ENCODE results near the gene PISD. TPM values are rescaled to one million over a fixed set of nuclear protein-coding genes. Genes with fewer than 3 reads are reported as not detected.

The PISD gene
- total and polyA plus RNA-seq, 9 of the 15 experiments (the other 6 are each of a cell fraction or from before 2014, with no cell fraction given): 24.5 to 65.9 (median 36.6) TPM

GRCh38 chr22:31613904-31614296 lies 48.1 kb downstream of the PISD start (continued):
- TF ChIP-seq CBX5 (IDR thresholded peaks at IDR 0.05; ENCODE audit: borderline replicate concordance, low read depth) (no peak), ATF6 (CRISPR knock-in tag; IDR thresholded peaks at IDR 0.05) (no peak), ILF3 (IDR thresholded peaks at IDR 0.05; ENCODE audit: borderline replicate concordance) (no peak)

- in situ Hi-C loops (cut with MboI): no loop called here
- BruUV-seq (replicated peaks): no TSS peak
- intact Hi-C loops (cut with micrococcal nuclease): no loop called here
- no peak for DNase-seq (ENCODE audit: extremely low read depth in 1 of 4, low spot score in 3 of 4)
- no peak overlapping the region for H2AFZ ChIP-seq (ENCODE audit: low read depth, low read length)
- CTCF ChIA-PET (ENCODE audit: low intra/inter-chr PET ratio): no interaction called here
- no peaks in the 10 kb centered on the region for H3K27me3 ChIP-seq (ENCODE audit: control insufficient read depth in 2 of 2, insufficient read depth in 2 of 2, low read length in 2 of 2)
- no peak overlapping the region for H3K4me3 ChIP-seq
- H3K9ac ChIP-seq (ENCODE audit: insufficient read depth in 1 of 2, low read depth in 2 of 2, low read length in 2 of 2): peak overlapping the region in 1 of 2 experiments; percentile 26; a peak in 1 of 4 replicates
- no peak for ATAC-seq
- 86% methylated on average over 9 of the region's 23 CpGs for WGBS (ENCODE audit: insufficient coverage, low coverage, missing lambda C conversion rate)
- no peak for FAIRE-seq
- H3K9me3 ChIP-seq (replicated peaks; ENCODE audit: control insufficient read depth, insufficient read depth, low read depth, low read length): no peaks in the 10 kb centered on the region
- H3K4me2 ChIP-seq (ENCODE audit: insufficient read depth, low read length): no peak overlapping the region
- peaks cover 14% of the 10 kb centered on the region; the same call in 1 of the 3 replicates for H3K36me3 ChIP-seq (ENCODE audit: control insufficient read depth, insufficient read depth, low read length)
- no peaks in the 10 kb centered on the region for H3K9me1 ChIP-seq (ENCODE audit: control insufficient read depth, insufficient read depth, low read length)
- POLR2A ChIA-PET: interaction anchor here (1.0 to 4.2 kb wide), 5 partner anchors 9 to 40 kb away, joined by 3 to 14 read pairs (median 3); no protein-coding TSS in a partner anchor
- no peaks in the 10 kb centered on the region for H3K79me2 ChIP-seq (ENCODE audit: control insufficient read depth, insufficient read depth, low read length)
- H3K27ac ChIP-seq (ENCODE audit: extremely low read depth, low read depth, low read length): no peak overlapping the region
- H3K4me1 ChIP-seq (replicated peaks in 1 of 2; ENCODE audit: control insufficient read depth in 2 of 2, insufficient read depth in 2 of 2, low read length in 2 of 2): peaks cover 0 to 42% of the 10 kb centered on the region in 2 experiments; a peak in 3 of 5 replicates
- H4K20me1 ChIP-seq (replicated peaks; ENCODE audit: control insufficient read depth, insufficient read depth, low read length): no peaks in the 10 kb centered on the region
- TF ChIP-seq THRB (CRISPR knock-in tag; conservative IDR thresholded peaks at IDR 0.05): no peak
- TF ChIP-seq, protein P1, sequence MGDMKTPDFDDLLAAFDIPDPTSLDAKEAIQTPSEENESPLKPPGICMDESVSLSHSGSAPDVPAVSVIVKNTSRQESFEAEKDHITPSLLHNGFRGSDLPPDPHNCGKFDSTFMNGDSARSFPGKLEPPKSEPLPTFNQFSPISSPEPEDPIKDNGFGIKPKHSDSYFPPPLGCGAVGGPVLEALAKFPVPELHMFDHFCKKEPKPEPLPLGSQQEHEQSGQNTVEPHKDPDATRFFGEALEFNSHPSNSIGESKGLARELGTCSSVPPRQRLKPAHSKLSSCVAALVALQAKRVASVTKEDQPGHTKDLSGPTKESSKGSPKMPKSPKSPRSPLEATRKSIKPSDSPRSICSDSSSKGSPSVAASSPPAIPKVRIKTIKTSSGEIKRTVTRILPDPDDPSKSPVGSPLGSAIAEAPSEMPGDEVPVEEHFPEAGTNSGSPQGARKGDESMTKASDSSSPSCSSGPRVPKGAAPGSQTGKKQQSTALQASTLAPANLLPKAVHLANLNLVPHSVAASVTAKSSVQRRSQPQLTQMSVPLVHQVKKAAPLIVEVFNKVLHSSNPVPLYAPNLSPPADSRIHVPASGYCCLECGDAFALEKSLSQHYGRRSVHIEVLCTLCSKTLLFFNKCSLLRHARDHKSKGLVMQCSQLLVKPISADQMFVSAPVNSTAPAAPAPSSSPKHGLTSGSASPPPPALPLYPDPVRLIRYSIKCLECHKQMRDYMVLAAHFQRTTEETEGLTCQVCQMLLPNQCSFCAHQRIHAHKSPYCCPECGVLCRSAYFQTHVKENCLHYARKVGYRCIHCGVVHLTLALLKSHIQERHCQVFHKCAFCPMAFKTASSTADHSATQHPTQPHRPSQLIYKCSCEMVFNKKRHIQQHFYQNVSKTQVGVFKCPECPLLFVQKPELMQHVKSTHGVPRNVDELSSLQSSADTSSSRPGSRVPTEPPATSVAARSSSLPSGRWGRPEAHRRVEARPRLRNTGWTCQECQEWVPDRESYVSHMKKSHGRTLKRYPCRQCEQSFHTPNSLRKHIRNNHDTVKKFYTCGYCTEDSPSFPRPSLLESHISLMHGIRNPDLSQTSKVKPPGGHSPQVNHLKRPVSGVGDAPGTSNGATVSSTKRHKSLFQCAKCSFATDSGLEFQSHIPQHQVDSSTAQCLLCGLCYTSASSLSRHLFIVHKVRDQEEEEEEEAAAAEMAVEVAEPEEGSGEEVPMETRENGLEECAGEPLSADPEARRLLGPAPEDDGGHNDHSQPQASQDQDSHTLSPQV (IDR thresholded peaks at IDR 0.05): no peak
- TF ChIP-seq TCF7 (IDR thresholded peaks at IDR 0.05; ENCODE audit: borderline replicate concordance): no peak
- TF ChIP-seq BRD9 (IDR thresholded peaks at IDR 0.05; ENCODE audit: low read depth, partially characterized antibody): no peak
- no peak for TF ChIP-seq ERF (CRISPR knock-in tag; IDR thresholded peaks at IDR 0.05)
- TF ChIP-seq SRSF1 (IDR thresholded peaks at IDR 0.05; ENCODE audit: low read depth, low read length): no peak
- TF ChIP-seq ZNF316 (IDR thresholded peaks at IDR 0.05): no peak
- no peak for TF ChIP-seq DIDO1 (tag; IDR thresholded peaks at IDR 0.05; ENCODE audit: low read depth)
- TF ChIP-seq RFX7 (CRISPR knock-in tag; IDR thresholded peaks at IDR 0.05): no peak
- TF ChIP-seq CBX8 (IDR thresholded peaks at IDR 0.05; ENCODE audit: borderline replicate concordance, extremely low read depth, low read depth, low read length, poor library complexity, severe bottlenecking): no peak
These were observed 48.6 kb downstream of the PISD start for GRCh38 chr22:31613286-31613903.
